Measurements from ENCODE around the gene KIFBP.
A peak's percentile ranks its signal among the peaks of the same experiment; 100 is the strongest.

KIFBP gene

DNA sequence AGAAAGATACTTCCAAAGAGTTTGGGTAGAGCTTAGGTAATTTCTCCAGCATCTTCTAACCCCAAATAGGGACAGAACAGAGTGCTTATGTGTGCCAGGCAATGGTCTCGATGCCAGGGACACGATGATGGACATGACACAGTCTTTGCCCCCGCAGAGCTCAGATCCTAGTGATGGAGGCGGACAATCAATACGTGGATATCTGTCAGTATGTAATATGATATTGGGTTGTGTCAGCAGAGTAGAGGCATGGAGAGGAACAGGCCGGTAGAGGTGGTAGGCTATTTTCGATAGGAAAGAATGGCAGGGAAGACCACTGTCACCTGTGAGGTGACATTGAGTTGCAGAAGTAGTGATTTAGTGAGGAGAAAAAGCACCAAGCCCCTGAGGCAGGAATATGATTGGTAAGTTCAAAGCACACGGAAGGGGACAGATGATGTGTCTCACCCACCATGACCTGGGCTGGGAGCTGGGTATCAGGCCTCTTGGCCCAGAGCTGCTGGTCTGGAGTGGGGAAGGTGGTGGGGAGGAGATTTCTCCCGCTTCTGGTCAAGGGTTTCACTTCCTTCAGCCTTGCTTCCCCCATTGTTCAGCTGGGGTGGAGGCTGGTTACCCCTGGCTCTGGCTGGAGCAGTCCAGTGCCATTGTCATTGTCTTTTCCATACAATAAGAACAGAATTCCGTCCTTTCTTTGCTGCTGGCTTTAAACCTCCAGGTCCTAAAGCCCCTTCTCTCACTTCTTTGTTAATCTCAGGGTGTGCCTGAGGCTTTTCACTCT lies 63.3 kb downstream of the KIFBP start:
- no peak for DNase-seq

DNA sequence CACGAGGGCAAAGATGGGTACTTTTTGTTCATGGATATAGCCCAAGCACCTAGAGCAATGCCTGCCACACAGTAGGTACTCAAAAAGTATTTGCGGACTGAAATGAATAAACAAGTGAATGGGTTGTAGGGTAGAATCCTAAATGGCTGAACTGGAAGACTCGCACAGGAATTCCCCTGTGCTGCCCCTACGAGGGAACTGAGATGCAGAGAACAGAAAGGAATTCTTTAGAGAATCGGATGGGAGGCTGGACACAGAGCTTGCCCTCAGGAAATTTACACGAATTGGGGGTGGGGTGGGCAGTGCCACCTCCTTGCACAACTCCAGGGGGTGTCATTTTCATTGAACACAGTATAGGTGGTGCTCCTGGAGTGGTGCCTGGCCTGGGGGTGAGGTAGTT lies 64.1 kb downstream of the KIFBP start:
- no peak for DNase-seq

DNA sequence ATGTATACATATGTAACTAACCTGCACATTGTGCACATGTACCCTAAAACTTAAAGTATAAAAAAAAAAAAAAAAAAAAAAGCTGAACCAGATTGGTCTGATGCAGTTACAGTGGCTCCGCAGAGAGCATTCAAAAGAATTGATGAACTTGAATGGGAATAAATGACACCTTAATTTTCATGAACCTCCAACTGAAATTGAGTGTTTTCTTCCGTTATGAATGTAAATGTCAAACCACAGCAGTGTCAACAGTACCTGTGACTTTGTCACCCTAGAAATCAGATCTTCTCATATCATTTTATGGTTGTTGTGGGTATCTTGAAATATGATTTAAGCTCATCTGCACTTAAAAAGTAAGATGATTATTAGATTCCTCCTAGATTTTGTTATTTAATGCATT lies 66.6 kb downstream of the KIFBP start:
- no peak for DNase-seq

DNA sequence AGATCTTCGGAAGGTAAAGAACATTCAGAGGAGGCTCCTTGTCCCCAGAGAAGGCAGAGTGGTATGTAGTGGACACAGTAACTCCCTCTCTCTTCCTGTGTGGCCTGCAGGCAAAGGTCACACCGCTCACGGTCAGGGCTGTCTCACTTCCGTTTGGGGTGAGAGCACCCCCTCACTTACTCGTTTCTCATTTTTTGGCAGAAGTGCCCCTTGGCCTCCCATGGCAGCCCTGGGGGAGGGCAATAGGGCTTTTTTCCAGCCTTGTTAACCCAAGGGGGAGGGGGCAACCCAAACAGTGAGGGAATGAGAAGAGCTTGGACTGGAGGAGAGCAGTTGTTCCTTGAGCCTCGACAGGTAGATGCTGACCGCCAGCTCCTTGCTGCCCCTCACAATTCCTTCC lies 67.5 kb downstream of the KIFBP start:
- no peak for DNase-seq

DNA sequence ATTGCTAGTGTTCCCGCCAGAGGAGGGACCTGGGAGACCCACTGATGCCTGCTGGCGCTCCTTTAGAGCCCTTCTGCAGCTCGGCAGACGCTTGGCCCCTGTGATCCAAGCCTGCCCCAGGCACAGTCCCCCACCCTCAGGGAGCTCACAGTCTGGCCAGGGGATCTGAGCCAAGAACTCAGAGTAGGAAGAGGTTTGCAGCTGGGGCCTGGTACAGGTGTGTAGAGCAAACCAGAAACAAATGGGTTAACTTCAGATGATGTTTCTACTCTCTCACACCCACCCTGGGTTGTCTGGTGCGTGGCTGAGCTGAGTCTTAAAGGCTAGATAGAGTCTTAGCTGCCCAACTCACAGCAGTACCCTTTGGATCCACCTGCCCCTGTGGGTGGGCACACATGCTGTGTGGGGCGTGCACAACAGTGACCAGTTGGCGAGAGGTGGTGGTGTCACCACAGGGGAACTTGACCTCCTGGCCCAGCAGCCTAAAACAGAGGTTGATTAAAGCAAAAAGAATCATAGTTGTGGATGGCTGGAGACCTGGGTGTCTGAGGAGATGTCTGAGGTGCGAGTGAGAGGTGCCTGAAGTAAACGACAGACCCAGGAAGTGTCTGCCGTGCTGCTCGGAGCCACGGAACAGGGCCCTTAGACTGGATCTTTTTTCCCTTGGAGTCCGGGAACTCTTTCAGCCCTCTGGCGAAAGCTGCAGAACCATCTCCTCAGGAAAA lies 68.1 kb downstream of the KIFBP start:
- no peak for DNase-seq

DNA sequence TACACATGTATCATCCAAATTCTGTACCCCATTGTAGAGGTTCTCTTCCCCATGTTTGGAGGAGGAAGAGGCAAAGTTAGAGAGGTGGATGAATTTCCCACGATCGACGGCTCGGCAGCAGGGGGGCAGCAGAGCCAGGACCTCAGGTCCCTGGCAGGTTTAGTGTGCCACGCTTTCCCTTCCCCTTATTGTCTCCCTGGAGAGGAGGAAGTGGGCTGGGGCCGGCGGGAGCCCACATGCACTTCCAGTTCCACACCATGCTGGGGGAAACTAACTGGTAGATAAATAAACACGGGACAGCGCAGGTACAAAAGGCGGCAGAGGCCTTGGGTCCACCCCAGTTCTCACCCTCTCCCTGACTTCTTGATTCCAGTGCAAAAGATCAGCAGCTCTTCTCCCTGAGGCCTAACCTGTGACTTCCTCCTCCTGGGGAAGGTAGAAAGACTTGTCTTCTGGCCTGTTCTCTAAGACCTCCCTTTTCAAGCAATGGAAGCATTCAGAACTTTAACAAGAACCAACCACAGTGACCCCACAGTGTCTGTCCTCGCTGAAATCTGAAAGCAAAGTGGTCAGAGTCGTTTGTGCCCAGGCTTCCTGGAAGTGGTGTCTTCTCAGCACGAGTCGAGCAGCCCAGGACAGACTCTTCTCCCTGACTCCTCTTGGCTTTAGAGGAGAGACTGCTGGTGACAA lies 68.8 kb downstream of the KIFBP start:
- no peak for DNase-seq

DNA sequence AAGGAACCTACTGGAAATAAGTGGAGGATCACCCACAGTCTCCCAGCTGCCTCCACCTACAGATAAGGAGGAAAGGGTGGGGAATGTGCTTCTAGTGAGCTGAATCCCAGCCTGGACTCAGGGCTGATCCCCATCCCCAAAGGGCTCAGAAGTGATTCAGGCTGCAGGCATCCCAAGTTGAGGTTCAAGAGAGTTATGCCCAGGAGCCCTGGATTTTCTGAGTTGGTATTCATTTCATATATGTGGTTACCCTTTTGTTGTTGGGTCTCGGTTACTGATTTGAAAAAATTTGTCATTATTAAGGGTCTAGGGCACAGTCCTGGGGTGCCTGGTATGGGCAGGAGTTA lies 69.3 kb downstream of the KIFBP start:
- DNase-seq = no peak

DNA sequence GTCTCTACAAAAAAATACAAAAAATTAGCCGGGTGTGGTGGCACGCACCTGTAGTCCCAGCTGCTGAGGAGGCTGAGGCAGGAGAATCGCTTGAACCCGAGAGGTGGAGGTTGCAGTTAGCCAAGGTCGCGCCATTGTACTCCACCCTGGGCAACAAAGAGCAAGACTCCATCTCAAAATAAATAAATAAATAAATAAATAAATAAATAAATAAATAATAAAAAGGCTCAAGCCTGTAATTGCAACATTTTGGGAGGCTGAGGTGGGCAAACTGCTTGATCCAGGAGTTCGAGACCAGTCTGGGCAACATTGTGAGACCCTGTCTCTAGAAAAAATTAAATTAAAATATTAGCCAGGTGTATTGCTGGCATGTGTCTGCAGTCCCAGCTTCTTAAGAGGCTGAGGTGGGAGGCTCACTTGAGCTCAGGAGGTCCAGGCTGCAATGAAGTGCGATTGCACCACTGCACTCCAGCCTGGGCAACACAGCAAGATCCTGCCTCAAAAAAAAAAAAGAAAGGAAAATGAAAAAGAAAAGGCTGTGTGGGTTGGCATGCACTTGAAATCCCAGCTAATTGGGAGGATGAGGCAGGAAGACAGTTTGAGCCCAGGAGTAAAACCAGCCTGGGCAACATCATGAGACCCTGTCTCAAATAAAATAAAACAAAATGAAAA lies 71.7 kb downstream of the KIFBP start:
- no peak for DNase-seq

DNA sequence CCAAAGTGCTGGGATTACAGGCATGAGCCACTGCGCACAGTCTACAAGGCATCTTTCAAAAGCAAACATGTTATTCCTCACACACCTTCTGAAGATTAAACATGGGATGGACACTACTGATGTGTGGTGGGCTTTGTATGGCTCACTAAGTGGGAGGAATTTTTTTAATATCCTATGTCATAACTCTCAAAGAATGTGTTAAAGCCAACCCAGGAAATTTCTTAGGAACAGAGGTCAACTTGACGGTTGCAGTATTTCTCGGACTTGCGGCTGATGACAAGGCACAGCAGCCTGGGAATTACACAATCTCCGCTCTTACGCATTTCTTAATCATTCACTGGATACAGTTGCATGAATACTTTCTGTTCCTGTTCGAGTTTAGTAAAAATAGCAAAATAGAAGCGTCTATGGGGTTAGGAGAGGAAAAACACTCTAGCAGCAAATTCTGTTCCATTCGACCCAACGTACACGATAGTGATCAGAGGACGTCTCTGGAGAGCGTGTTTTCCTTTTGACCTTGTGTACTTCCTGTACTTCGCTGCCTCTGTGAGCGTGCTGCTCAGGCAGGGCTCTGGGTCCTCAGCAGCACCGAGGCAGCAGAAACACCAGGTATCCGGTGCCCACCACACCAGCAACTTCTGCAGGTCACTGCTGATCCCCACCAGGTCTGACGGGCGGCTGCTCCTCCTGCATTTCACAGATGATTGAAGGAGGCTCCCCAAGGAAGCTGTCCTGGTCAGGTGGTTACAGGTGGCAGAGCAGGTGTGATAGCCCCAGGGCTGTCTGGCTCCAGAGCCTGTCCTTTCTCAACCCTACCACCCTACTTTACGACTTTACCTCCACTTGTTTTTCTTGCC lies 72.9 kb downstream of the KIFBP start:
- DNase-seq = no peak

DNA sequence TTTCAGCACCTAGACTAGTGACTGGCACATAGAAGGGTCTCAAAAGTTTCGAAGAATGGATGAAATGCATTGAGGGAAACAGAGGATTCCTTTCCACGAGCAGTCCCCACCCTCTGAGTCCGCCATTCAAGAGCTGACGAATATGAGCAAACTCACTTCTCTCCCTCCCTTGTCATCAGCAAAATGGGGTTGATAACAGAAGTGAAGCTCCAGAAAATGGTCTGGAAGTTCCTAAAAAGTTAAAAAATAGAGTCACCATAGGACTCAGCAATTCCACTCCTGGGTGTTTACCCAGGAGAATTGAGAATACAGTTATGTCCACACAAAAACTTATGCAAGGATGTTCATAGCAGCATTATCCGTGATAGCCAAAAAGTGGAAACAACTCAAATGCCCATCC lies 74.3 kb downstream of the KIFBP start:
- no peak for DNase-seq

DNA sequence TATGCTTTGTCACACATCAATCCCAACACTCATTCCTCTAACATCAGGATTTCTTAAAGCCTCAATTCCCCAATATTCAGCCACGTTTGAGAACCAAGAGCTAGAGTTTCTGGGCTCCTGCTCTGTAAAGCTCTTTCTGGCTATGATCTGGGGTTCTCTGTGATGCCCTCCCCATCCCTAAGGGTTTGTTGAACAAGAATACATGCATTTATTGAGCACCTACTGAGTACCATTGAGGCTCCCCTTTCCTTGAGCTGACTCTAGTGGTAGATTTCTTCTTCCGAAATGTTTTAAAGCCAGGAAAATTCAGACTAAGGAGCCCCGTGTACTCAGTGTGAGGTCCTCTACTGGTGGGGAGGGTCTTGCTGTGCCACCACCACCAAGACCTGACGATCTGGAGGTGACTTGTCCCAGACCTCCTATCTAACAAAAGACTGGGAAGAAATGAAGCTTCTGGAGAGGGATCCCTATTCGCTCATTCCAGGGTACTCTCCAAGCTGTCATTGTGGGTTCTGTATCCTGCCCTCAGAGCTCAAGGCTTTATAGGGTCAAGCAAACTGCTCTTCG lies 76.2 kb downstream of the KIFBP start:
- no peak for DNase-seq

DNA sequence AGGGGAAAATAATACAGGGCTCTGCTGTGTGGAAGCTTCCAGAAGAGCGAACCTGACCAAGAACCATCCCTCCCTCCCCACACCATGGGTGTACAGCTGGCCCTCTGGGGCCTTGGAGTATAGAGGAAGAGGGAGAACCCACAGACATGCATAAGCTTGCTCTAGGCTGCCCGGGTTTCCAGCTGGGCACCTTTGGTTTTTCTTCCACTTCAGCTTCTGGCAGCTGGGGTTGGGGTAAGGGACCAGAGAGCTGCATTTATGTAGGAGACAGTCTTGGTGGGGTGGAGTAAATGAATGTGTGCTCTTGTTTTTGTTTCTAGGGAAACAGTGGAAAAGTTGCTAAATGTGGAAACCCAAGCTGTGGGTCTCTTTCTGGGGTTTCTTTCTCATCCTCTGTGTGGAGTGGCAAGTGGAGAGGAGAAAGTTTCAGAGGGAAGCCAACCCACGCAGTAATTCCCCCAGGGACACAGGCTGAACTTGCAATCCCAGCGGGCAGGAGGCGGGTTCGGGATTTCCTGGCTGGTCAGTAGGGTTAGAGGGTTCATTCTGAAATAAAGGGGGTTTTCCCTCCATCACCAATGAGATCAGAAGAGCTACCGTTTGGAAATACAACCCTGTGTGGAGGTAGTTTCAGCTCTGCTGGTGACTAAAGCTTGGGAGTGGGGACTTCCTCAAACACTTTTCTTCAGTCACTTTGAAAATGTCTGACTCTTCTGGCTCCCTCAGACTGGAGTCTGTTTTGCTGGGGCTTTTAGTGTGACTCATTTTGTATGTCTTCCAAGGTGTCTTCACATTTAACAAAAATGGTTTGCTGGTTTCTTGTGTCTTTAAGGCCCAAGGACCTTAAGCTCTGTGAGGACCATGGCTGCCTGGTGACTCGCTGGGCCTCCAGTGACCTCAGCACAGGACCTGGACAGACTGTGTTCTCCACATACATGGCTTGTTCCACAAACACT lies 77.1 kb downstream of the KIFBP start:
- peak; percentile 21 to 53 for DNase-seq
